ENCODE measurements around the gene ADAMTS2.

GRCh38 chr5:179204572-179204971 lies 140.7 kb downstream of the ADAMTS2 start:
- TF ChIP-seq POLR2AphosphoS5 (IDR thresholded peaks at IDR 0.05; ENCODE audit: insufficient read depth, low read depth, low read length), result no peak
- TF ChIP-seq CTCF (IDR thresholded peaks at IDR 0.05; ENCODE audit: extremely low read depth in 1 of 2, insufficient read depth in 1 of 2, low read depth in 1 of 2, low read length in 2 of 2), result no peak
- no peak for TF ChIP-seq EZH2 (IDR thresholded peaks at IDR 0.05; ENCODE audit: borderline replicate concordance, low read depth, low read length, severe bottlenecking)
- TF ChIP-seq POLR2A (IDR thresholded peaks at IDR 0.05; ENCODE audit: low read depth, low read length), result no peak
- no peak for TF ChIP-seq MAX (IDR thresholded peaks at IDR 0.05; ENCODE audit: insufficient read depth, insufficient read length)
